GM18526 (cell line): ENCODE results near the gene MTMR2.

ENCODE experiments used
- POLR2A ChIP-seq: IDR thresholded peaks from 3 replicates; pipeline ENCODE4 v1.6.1; 2011; ENCODE audit not compliant: insufficient read length; ENCODE audit errors: extremely low read depth

MTMR2 gene

GRCh38 chr11:95907476-95907875 is 16.4 kb downstream of the MTMR2 start:
- no peak for TF ChIP-seq POLR2A

- TF ChIP-seq POLR2A, result no peak
Measured at GRCh38 chr11:95904009-95904650, 19.8 kb downstream of the MTMR2 start.

- TF ChIP-seq POLR2A, result no peak
Measured at GRCh38 chr11:95898782-95899181, 25.1 kb downstream of the MTMR2 start.

DNA sequence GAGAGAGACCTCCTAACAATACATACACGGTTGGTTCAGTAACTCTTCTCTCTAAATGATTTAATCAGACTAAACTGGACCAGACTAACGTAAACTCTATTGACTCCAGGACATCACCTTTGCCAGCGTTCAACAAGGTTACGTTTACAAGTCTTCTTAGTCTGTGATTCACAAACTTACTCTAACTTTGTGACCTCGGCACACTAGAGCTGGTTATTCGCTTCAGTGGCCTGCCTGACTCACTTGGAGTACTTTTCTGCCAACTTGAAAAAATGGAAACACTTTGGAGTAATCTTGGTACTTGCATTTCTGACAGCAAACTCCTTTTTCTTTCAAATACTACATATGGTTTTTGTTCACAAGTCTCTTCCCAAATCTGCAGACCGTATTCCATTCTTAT is 26.2 kb downstream of the MTMR2 start:
- TF ChIP-seq POLR2A, result no peak

- no peak for TF ChIP-seq POLR2A
Measured at GRCh38 chr11:95895815-95896214, 28.1 kb downstream of the MTMR2 start.

GRCh38 chr11:95892892-95893570 is 30.9 kb downstream of the MTMR2 start:
- TF ChIP-seq POLR2A, result no peak

DNA sequence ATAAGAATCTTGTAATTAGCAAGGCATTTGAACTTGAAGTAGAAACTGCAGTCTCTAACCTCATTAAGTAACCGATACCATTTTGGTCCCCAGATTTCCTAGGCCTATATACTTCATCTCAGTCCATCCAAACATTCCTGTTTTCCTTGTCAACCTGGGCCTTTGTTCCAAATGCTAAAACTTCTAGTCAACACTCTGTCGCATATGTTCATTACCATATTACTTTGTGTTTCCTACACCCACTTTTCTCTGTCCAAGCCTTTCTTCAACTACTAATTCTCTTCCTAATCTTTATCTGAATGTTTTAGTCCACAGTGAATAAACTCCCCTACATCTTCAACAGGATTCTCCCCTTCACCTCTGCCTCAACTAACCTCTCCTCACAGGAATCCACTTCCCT is 31.4 kb downstream of the MTMR2 start:
- TF ChIP-seq POLR2A, result no peak

DNA sequence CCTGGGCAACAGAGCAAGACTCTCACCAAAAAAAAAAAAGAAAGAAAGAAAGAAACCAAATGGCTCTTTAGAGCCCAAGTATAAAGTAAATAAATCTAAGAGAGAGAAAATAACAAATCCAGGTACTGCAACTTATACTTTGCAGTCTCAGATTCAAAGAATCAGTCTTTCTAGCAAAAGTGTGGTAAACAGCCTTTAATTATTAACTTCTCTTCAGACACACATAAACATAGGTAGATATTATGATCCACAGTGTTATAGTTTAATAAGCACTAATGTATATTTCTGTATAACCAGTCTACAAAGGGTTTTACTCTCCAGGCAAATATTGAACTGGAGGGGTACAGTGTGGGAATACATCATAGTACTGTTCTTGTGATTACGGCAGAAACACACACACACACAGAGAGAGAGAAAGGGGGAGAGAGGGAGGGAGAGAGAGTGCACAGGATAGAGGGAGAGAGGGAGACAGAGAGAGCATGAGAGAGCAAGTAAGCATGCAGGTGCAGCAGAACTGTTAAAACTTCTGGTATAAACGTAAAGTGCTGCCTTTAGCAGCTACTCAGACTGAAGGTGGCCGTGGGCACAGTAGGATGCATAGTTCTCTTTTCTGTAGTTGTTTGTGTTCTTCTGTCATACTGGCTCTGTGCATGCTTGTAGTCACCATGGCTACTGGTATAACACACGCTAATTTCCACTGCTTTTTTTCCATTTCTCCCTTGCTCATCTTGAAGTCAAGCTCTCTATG is 32.3 kb downstream of the MTMR2 start:
- no peak for TF ChIP-seq POLR2A

DNA sequence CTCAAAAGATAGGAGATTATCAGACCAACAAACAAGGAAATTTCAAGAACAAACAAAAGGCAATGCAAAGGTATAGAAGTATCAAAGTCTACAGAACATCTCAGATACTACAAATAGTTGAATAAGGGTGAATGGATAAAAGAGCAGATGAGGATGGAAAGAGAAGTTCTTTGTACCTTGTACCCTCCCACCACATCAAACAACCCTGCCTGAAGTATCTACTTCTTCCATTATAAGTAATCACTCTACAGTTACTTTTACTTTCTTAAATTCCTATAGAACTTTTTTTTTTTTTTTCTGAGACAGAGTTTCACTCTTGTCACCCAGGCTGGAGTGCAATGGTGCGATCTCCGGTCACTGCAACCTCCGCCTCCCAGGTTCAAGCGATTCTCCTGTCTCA is 35.1 kb downstream of the MTMR2 start:
- no peak for TF ChIP-seq POLR2A

DNA sequence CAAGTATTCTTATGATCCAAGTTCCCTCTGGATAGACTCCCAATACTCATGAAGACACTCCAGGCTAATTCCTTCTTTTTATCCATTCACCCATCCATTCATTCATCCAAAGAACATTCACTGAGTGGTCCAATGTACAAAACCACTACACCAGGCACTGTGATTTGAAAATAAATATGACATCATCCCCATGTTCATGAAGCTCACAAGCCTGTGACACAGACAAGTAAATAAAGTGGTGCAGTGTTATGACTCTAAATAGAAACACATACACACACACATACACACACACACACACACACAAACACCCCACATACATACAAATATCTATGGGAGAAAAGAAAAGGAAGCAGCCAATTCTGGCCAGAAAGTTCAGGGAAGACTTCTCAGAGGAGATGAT is 35.5 kb downstream of the MTMR2 start:
- no peak for TF ChIP-seq POLR2A

DNA sequence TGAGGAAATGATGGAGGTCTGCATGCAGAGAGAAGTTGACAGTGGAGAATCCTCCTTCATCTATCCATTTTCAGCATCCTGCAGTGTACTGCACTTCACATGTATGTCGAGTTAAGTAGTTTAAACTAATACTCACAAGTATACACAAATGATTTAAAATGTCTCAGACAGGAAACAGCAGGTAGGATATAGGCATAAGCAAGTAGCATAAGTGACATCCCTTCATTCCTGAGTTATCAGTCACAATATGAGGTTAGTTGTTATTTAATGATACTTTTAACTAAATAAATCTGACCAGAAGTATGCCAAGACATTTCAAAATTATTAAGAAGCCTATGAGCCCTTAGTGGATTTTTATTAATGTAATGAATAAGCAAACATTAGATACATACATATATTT is 37.4 kb downstream of the MTMR2 start:
- TF ChIP-seq POLR2A, result no peak

- no peak for TF ChIP-seq POLR2A
Measured at GRCh38 chr11:95884802-95885201, 39.1 kb downstream of the MTMR2 start.

DNA sequence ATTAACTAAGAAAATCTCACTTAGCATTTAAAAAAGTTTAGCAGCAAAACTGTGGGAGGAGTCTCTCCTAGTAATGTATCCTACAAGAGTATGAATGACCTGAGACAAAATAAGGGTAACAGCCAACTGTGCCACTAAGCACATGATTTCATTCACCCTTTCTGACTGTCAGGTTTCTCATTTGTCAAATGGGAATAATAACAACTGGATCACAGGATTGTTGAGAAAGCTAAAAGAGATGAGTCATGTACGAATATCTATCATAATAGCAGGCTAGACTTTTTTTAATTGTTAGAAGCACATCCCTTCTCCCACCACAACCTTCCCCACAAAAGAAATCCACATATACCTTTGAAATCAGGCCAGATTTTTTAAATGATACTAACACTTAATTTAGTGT is 39.5 kb downstream of the MTMR2 start:
- TF ChIP-seq POLR2A, result no peak

DNA sequence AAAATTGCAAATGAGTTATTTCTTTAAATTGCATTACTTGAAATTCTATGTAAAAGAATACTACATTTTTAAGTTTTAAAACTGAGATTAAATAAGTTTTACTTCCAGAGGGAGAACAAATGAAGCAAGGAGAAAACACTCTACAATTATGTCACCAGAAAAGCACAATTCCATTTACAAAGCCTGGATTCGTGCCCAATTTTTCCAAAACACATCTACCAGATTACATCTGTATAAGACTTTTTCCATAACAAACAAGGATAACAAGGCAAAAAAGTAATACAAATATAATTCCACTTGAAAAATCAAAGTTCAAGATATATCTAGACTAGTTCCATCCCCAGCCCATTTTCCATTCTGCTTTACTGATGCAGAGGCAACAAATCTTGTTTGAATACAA is 40.5 kb downstream of the MTMR2 start:
- TF ChIP-seq POLR2A, result no peak

- TF ChIP-seq POLR2A, result no peak
Measured at GRCh38 chr11:95877291-95877690, 46.6 kb downstream of the MTMR2 start.

DNA sequence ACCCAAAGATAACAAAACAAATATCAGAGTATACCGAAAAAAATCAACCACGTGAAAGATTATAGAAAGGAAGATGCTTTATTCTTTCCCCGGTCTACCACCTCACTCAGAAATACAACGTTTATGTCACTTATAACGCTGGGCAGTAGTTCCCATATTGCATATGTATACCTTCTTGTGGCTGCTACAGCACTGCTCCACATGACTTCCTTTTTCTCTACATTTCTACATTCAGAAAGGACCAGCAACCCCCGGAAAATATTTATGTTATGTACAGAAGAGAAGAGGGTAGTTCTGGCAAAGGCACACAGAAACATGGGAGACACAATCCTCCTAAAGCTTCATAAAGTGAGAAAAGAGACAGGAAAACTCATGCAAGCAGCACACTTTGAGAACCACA is 56.8 kb downstream of the MTMR2 start:
- no peak for TF ChIP-seq POLR2A
